Gastroesophageal sphincter (tissue), 4 donors: ENCODE data around the gene SLC28A1. TPM values are rescaled to one million over a fixed set of nuclear protein-coding genes. Genes with fewer than 3 reads are reported as not detected.

ENCODE experiments used
- ATAC-seq: fragments of 150-250 bp; one replicate; pipeline ENCODE4 v1.9.1; 2016; ENCODE audit warnings: mild to moderate bottlenecking, moderate library complexity
- H3K27ac ChIP-seq, 4 donors: fragments of 200-600 bp; sonication (generic) in 3 of 4; 1 replicate in 3 of 4; 2 replicates in 1 of 4; pipeline ENCODE4 v1.5.1; 2016 to 2019
- H3K27me3 ChIP-seq: fragments of 200-600 bp; sonication (generic); one replicate; pipeline ENCODE4 v1.5.1; 2019
- H3K36me3 ChIP-seq, 2 donors: fragments of 200-600 bp; sonication (generic); one replicate each; pipeline ENCODE4 v1.5.1; 2019; ENCODE audit warnings: control low read depth in 1 of 2
- H3K4me1 ChIP-seq, 3 donors: fragments of 200-600 bp; sonication (generic); 1 replicate in 2 of 3; 2 replicates in 1 of 3; pipeline ENCODE4 v1.5.1; 2016 to 2019; ENCODE audit warnings: control low read depth in 2 of 3
- H3K4me3 ChIP-seq, 2 donors: fragments of 200-600 bp; sonication (generic); one replicate each; pipeline ENCODE4 v1.5.1; 2019; ENCODE audit warnings: mild to moderate bottlenecking in 1 of 2, moderate library complexity in 1 of 2
- H3K9me3 ChIP-seq, 3 donors: fragments of 200-600 bp; sonication (generic); one replicate each; pipeline ENCODE4 v1.5.1; 2017 to 2019; ENCODE audit warnings: control low read depth in 2 of 3
- POLR2AphosphoS5 ChIP-seq: sonication (generic); formaldehyde crosslinking; IDR thresholded peaks from one replicate; pipeline ENCODE4 v1.6.1; 2017; ENCODE audit warnings: antibody characterized with exemption
- WGBS, 2 donors: methylation state at CpG; one replicate each; pipeline ENCODE4 v1.1.5; 2018; ENCODE audit warnings: low coverage in 1 of 2; 5-methylcytosine and 5-hydroxymethylcytosine counted together
- small RNA-seq, 4 donors: library from RNA; depleted of rRNA; stranded (forward); fragments of <200 nt; gene quantifications; one replicate each; pipeline ENCODE3, GENCODE V24; 2016
- total RNA-seq, 4 donors: library from RNA; depleted of rRNA; stranded (reverse); fragments of >200 nt; gene quantifications; one replicate each; pipeline ENCODE4 v1.1.0, GENCODE V29; 2016
- TF ChIP-seq, protein P1 (sequence below), 4 experiments: fragments of 200-600 bp in 2 of 4; fragments of 450-650 bp in 2 of 4; sonication (generic) in 1 of 4; IDR thresholded peaks; one replicate each; pipeline ENCODE4 v1.5.1; 2017 to 2019; ENCODE audit warnings: antibody characterized with exemption in 4 of 4, mild to moderate bottlenecking in 2 of 4, moderate library complexity in 2 of 4

Gene SLC28A1
- total RNA-seq, 4 donors from 2014 or later = not detected

DNA sequence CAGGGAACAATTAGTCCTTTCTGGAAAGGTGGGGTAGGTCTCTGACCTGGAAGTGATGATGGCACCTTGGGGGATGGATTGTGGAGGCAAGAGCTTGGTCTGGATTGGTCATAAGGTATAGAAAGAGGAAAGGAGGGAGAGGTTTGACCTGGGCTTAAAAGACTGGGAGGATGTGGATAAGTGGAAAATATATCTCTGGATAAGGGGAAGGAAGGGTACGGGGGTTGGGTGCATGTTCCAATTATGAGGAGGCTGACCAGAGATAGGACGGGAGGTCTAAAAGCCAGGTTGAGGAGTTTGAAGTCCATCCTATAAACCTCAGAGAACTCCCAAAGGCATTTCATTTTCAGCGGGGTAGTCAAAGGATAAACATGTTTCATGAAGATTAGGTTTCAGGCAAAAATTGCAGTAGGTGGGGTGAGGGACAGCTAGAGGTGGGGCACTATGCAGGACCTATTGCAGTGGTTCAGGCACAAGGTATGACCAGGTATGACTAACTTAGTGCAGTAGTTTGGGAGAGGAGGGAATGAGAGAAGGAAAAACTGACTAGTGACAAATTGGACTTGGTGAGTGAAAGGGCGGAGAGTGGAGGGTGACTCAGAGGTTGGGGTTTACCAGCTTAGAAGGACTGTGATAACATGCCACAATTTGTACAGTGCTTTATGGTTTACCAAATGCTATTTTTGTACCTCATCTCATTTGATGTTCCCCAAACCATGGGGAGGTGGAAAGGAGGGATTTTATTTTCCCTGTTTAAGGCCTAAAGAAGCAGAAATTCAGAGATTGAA lies 107.9 kb downstream of the SLC28A1 start:
- no peak overlapping the region for H3K27ac ChIP-seq
- peak; percentile 24 for TF ChIP-seq POLR2AphosphoS5
- TF ChIP-seq, protein P1, sequence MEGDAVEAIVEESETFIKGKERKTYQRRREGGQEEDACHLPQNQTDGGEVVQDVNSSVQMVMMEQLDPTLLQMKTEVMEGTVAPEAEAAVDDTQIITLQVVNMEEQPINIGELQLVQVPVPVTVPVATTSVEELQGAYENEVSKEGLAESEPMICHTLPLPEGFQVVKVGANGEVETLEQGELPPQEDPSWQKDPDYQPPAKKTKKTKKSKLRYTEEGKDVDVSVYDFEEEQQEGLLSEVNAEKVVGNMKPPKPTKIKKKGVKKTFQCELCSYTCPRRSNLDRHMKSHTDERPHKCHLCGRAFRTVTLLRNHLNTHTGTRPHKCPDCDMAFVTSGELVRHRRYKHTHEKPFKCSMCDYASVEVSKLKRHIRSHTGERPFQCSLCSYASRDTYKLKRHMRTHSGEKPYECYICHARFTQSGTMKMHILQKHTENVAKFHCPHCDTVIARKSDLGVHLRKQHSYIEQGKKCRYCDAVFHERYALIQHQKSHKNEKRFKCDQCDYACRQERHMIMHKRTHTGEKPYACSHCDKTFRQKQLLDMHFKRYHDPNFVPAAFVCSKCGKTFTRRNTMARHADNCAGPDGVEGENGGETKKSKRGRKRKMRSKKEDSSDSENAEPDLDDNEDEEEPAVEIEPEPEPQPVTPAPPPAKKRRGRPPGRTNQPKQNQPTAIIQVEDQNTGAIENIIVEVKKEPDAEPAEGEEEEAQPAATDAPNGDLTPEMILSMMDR (IDR thresholded peaks at IDR 0.05) = no peak
- WGBS, 2 donors = 50 to 63% methylated on average over 4 of the region's 4 CpGs
- no peak overlapping the region for H3K4me3 ChIP-seq
- no peaks in the 10 kb centered on the region for H3K27me3 ChIP-seq
- no peaks in the 10 kb centered on the region for H3K36me3 ChIP-seq
- H3K4me1 ChIP-seq = peaks cover 7 to 59% (median 18%) of the 10 kb centered on the region in 3 donors
- no peaks in the 10 kb centered on the region for H3K9me3 ChIP-seq
- ATAC-seq = no peak

Small RNA genes lying within 50 kb of the gene (small RNA-seq; reads per million reads assigned to genes)
- gene RF00402 = 0 reads per million in 4 donors
- 0 reads per million in 4 donors for gene RNU6-339P
- 0 reads per million in 4 donors for gene RNU6-796P

Other genes with a start within 250 kb of the SLC28A1 start
- 10 to 100 TPM; 12.6 to 43.3 (median 20.2) TPM for gene WDR73, start 230.4 kb upstream of the SLC28A1 start, total RNA-seq
- 1 to 10 TPM; 2.1 to 4.6 (median 3.9) TPM for gene NMB, start 226.5 kb upstream of the SLC28A1 start, total RNA-seq
- gene SEC11A, start 168.5 kb upstream of the SLC28A1 start, total RNA-seq = 100 to 1,000 TPM in 2 of 4 donors, 10 to 100 TPM in 2; 63.3 to 139 (median 99.4) TPM
- gene ZNF592, start 136.1 kb upstream of the SLC28A1 start, total RNA-seq = 10 to 100 TPM; 15.7 to 26.0 (median 19.1) TPM
- gene ALPK3, start 67.3 kb upstream of the SLC28A1 start, total RNA-seq = 10 to 100 TPM; 19.1 to 34.4 (median 26.5) TPM
- gene PDE8A, start 97.2 kb downstream of the SLC28A1 start, total RNA-seq = 10 to 100 TPM; 34.6 to 73.2 (median 56.2) TPM